Loucy (cell line): Measurements from ENCODE around the gene HLX.

ENCODE experiments used
- H2AFZ ChIP-seq: fragments of 200-600 bp; sonication (generic); 2 replicates; pipeline ENCODE4 v1.6.0; 2016; ENCODE audit warnings: antibody characterized with exemption, mild to moderate bottlenecking, low read length, moderate library complexity
- H3F3A ChIP-seq: fragments of 200-600 bp; 2 replicates; pipeline ENCODE4 v1.6.0; 2016; ENCODE audit warnings: antibody characterized with exemption, low read depth, mild to moderate bottlenecking
- H3K27me3 ChIP-seq: fragments of 200-600 bp; sonication (generic); 2 replicates; pipeline ENCODE4 v1.6.1; 2014; ENCODE audit warnings: low read length, mild to moderate bottlenecking; ENCODE audit not compliant: insufficient read depth, poor library complexity, severe bottlenecking
- H3K36me3 ChIP-seq: fragments of 200-600 bp; sonication (generic); 2 replicates; pipeline ENCODE4 v1.6.1; 2016; ENCODE audit warnings: low read length; ENCODE audit not compliant: insufficient read depth
- H3K4me1 ChIP-seq: fragments of 200-600 bp; sonication (generic); 2 replicates; pipeline ENCODE4 v1.5.1; 2014; ENCODE audit warnings: low read length, mild to moderate bottlenecking; ENCODE audit not compliant: insufficient read depth, poor library complexity, severe bottlenecking
- H3K4me2 ChIP-seq: fragments of 200-600 bp; sonication (generic); 2 replicates; pipeline ENCODE4 v1.6.0; 2014; ENCODE audit warnings: antibody characterized with exemption, low read length, low read depth, mild to moderate bottlenecking; ENCODE audit not compliant: poor library complexity, severe bottlenecking
- H3K4me3 ChIP-seq: fragments of 200-600 bp; sonication (generic); 2 replicates; pipeline ENCODE4 v1.5.1; 2014; ENCODE audit warnings: low read length, mild to moderate bottlenecking, mixed read lengths; ENCODE audit not compliant: poor library complexity, severe bottlenecking
- H3K79me2 ChIP-seq: fragments of 200-600 bp; sonication (generic); 2 replicates; pipeline ENCODE4 v1.6.1; 2014; ENCODE audit warnings: low read length; ENCODE audit not compliant: insufficient read depth
- H3K9ac ChIP-seq: fragments of 200-600 bp; sonication (generic); 2 replicates; pipeline ENCODE4 v1.6.0; 2014; ENCODE audit warnings: mild to moderate bottlenecking, low read depth, low read length, moderate library complexity; ENCODE audit not compliant: poor library complexity, severe bottlenecking
- H3K9me2 ChIP-seq: fragments of 200-600 bp; sonication (generic); replicated peaks from 2 replicates; pipeline ENCODE4 v1.6.1; 2016; ENCODE audit warnings: low read depth, low read length, mixed read lengths
- H3K9me3 ChIP-seq: fragments of 200-600 bp; sonication (generic); 2 replicates; pipeline ENCODE4 v1.6.1; 2014; ENCODE audit warnings: mild to moderate bottlenecking, antibody characterized with exemption, low read length, low read depth; ENCODE audit not compliant: insufficient read depth
- H4K20me1 ChIP-seq: fragments of 200-600 bp; sonication (generic); 2 replicates; pipeline ENCODE4 v1.6.0; 2014; ENCODE audit warnings: antibody characterized with exemption, low read length, mild to moderate bottlenecking; ENCODE audit not compliant: insufficient read depth, poor library complexity, severe bottlenecking
- CTCF ChIP-seq: fragments of 200-600 bp; sonication (generic); conservative IDR thresholded peaks from 2 replicates; pipeline ENCODE4 v1.5.1; 2014; ENCODE audit warnings: mild to moderate bottlenecking, antibody characterized with exemption, low read length
- EZH2phosphoT487 ChIP-seq: fragments of 200-600 bp; IDR thresholded peaks from 2 replicates; pipeline ENCODE4 v1.6.1; 2018; ENCODE audit warnings: antibody characterized with exemption, mild to moderate bottlenecking, moderate library complexity, borderline replicate concordance

HLX gene

DNA sequence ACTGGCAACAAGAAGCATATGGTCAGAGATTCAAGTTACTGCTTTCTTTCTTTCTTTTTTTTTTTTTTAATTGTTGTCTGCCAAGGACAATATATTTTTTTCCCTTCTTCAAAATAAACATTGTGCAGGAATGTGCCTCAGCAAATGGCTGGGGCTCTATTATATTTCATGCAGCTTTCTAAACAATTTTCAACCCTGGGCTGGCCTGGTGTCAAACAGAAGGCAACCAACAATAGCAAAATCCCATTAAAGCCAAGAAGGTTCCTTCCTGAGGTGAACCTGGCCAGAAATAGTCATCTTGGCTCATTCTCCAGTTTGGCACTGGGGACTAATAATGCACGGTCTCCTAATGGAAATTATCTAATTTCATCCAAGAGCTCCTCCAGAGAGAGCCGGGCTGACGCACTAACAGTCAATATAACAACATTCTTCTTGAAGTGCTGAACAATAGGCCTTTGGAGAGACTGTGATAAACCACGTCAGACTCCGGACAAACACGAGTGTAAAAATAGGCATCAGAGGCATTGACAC is 35.7 kb upstream of the HLX start:
- Histone ChIP-seq H3K9me2 (no peaks in the 10 kb centered on the region), H3K4me2 (no peak overlapping the region), H2AFZ (no peak overlapping the region), H3K79me2 (no peaks in the 10 kb centered on the region), H4K20me1 (no peaks in the 10 kb centered on the region), H3K36me3 (no peaks in the 10 kb centered on the region), H3K9ac (no peak overlapping the region), H3K4me3 (no peak overlapping the region), H3K4me1 (no peaks in the 10 kb centered on the region), H3K9me3 (no peaks in the 10 kb centered on the region), H3K27me3 (no peaks in the 10 kb centered on the region), H3F3A (no peaks in the 10 kb centered on the region)
- TF ChIP-seq CTCF = no peak
- no peak for TF ChIP-seq EZH2phosphoT487

DNA sequence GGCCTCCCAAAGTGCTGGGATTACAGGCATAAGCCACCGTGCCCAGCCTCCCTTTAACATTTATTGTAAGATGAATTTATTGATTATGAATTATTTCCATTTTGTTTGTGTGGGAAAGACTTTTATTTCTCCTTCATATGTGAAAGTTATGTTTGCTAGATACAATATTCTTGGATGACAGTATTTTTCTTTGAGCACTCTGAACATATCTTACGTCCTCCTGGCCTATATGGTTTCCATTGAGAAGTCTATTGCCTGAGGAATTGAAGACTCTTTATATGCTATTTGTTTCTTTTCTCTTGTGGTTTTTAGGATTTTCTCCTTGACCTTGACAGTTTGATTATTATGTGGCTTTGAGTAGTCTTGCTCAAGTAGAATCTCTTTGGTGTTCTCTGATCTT is 26.8 kb upstream of the HLX start:
- H3K9ac ChIP-seq = no peak overlapping the region
- no peaks in the 10 kb centered on the region for H3K27me3 ChIP-seq
- H4K20me1 ChIP-seq = no peaks in the 10 kb centered on the region
- H3K4me2 ChIP-seq = no peak overlapping the region
- no peak for TF ChIP-seq CTCF
- no peak for TF ChIP-seq EZH2phosphoT487
- H3K4me3 ChIP-seq = no peak overlapping the region
- H3K4me1 ChIP-seq = no peaks in the 10 kb centered on the region
- no peaks in the 10 kb centered on the region for H3K79me2 ChIP-seq
- H3F3A ChIP-seq = no peaks in the 10 kb centered on the region
- H2AFZ ChIP-seq = no peak overlapping the region
- no peaks in the 10 kb centered on the region for H3K36me3 ChIP-seq
- no peaks in the 10 kb centered on the region for H3K9me2 ChIP-seq
- H3K9me3 ChIP-seq = no peaks in the 10 kb centered on the region

DNA sequence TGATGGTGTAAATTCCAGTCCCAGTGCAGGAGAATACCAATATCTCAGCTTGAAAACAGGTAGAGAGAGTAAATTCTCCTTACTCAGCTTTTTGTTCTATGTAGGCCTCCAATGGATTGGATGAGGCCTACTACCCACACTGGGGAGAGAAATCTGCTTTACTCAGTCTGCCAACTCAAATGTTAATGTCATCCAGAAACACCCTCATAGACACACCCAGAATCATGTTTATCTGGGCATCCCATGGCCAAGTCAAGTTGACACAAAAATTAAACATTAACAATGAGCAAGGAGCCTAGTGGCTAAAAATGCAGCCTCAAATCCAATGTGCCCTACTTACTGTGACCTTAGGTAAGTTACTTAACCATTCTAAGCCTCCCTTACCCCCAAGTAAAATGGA is 6.9 kb upstream of the HLX start:
- Histone ChIP-seq H3K4me1 (no peaks in the 10 kb centered on the region), H3K4me3 (no peak overlapping the region), H3K9ac (no peak overlapping the region), H3K4me2 (no peak overlapping the region), H3K9me3 (no peaks in the 10 kb centered on the region), H3K79me2 (no peaks in the 10 kb centered on the region), H3F3A (no peaks in the 10 kb centered on the region), H4K20me1 (no peaks in the 10 kb centered on the region), H3K9me2 (no peaks in the 10 kb centered on the region), H3K36me3 (no peaks in the 10 kb centered on the region), H2AFZ (no peak overlapping the region), H3K27me3 (no peaks in the 10 kb centered on the region)
- TF ChIP-seq EZH2phosphoT487 (no peak), CTCF (no peak)
